ENCODE data around the gene HACL1.

The HACL1 gene

GRCh38 chr3:15601399-15602145, at the start of gene HACL1, which contains the start of gene BTD:
Gene HACL1, minus strand, starts transcription at chr3:15601569. Its CDS starts 106 bp downstream, at chr3:15601463.
Gene BTD, plus strand, starts transcription at chr3:15601745. Its CDS starts 33,695 bp downstream, at chr3:15635440.
- Mint-ChIP-seq H3K4me3 (peak within 1 kb of the TSS; percentile 100), H3K36me3 (ENCODE audit: low read depth) (peaks cover 40% of the 10 kb centered on the region), H3K27me3 (no peaks in the 10 kb centered on the region), H3K27ac (peak within 1 kb of the TSS; percentile 98), H3K4me1 (peaks cover 45% of the 10 kb centered on the region), H3K9me3 (peaks cover 7% of the 10 kb centered on the region)
- DNase-seq = peak; percentile 99
- ATAC-seq = peak; percentile 95

GRCh38 chr3:15649858-15650257, 48.5 kb upstream of the HACL1 start:
- ATAC-seq (no peak), DNase-seq (no peak)
- H3K27ac Mint-ChIP-seq = no peak overlapping the region
- peaks cover 50% of the 10 kb centered on the region for H3K4me1 Mint-ChIP-seq
- H3K4me3 Mint-ChIP-seq = no peak overlapping the region
- peaks cover 9% of the 10 kb centered on the region for H3K36me3 Mint-ChIP-seq (ENCODE audit: low read depth)
- H3K27me3 Mint-ChIP-seq = peaks cover 22% of the 10 kb centered on the region
- H3K9me3 Mint-ChIP-seq = peaks cover 8% of the 10 kb centered on the region

- peaks cover 8% of the 10 kb centered on the region for H3K9me3 Mint-ChIP-seq
- DNase-seq = no peak
- peaks cover 22% of the 10 kb centered on the region for H3K27me3 Mint-ChIP-seq
- peaks cover 50% of the 10 kb centered on the region for H3K4me1 Mint-ChIP-seq
- no peak overlapping the region for H3K27ac Mint-ChIP-seq
- ATAC-seq = no peak
- peaks cover 9% of the 10 kb centered on the region for H3K36me3 Mint-ChIP-seq (ENCODE audit: low read depth)
- no peak overlapping the region for H3K4me3 Mint-ChIP-seq
Observed at GRCh38 chr3:15649341-15649740, 48.0 kb upstream of the HACL1 start.

GRCh38 chr3:15647611-15648167, 46.3 kb upstream of the HACL1 start:
- ATAC-seq (peak; percentile 95), DNase-seq (peak; percentile 63)
- peaks cover 8% of the 10 kb centered on the region for H3K9me3 Mint-ChIP-seq
- H3K27ac Mint-ChIP-seq = peak overlapping the region; percentile 87
- peaks cover 19% of the 10 kb centered on the region for H3K27me3 Mint-ChIP-seq
- H3K4me1 Mint-ChIP-seq = peaks cover 50% of the 10 kb centered on the region
- peaks cover 12% of the 10 kb centered on the region for H3K36me3 Mint-ChIP-seq (ENCODE audit: low read depth)
- H3K4me3 Mint-ChIP-seq = peak overlapping the region; percentile 64

GRCh38 chr3:15646851-15647511, 45.6 kb upstream of the HACL1 start:
- Mint-ChIP-seq H3K27me3 (peaks cover 19% of the 10 kb centered on the region), H3K27ac (peak overlapping the region; percentile 87)
- peak; percentile 48 for ATAC-seq

GRCh38 chr3:15645740-15646501, 44.6 kb upstream of the HACL1 start:
- ATAC-seq = no peak
- Mint-ChIP-seq H3K36me3 (ENCODE audit: low read depth) (peaks cover 17% of the 10 kb centered on the region), H3K4me3 (no peak overlapping the region), H3K4me1 (peaks cover 56% of the 10 kb centered on the region), H3K27me3 (peaks cover 11% of the 10 kb centered on the region), H3K27ac (no peak overlapping the region), H3K9me3 (peaks cover 8% of the 10 kb centered on the region)
- no peak for DNase-seq

More at GRCh38 chr3:15646851-15647511, 45.6 kb upstream of the HACL1 start:
- H3K4me3 Mint-ChIP-seq = peak overlapping the region; percentile 64
- H3K9me3 Mint-ChIP-seq = peaks cover 8% of the 10 kb centered on the region
- H3K36me3 Mint-ChIP-seq (ENCODE audit: low read depth) = peaks cover 15% of the 10 kb centered on the region
- no peak for DNase-seq
- H3K4me1 Mint-ChIP-seq = peaks cover 50% of the 10 kb centered on the region

- peaks cover 5% of the 10 kb centered on the region for H3K27me3 Mint-ChIP-seq
- H3K27ac Mint-ChIP-seq = no peak overlapping the region
- no peak overlapping the region for H3K4me3 Mint-ChIP-seq
- H3K4me1 Mint-ChIP-seq = peaks cover 55% of the 10 kb centered on the region
- ATAC-seq (no peak), DNase-seq (no peak)
- H3K36me3 Mint-ChIP-seq (ENCODE audit: low read depth) = peaks cover 17% of the 10 kb centered on the region
- H3K9me3 Mint-ChIP-seq = peaks cover 8% of the 10 kb centered on the region
Observed at GRCh38 chr3:15645246-15645645, 43.9 kb upstream of the HACL1 start.

GRCh38 chr3:15638891-15639262, 37.5 kb upstream of the HACL1 start:
- Mint-ChIP-seq H3K9me3 (no peaks in the 10 kb centered on the region), H3K4me3 (no peak overlapping the region), H3K27ac (no peak overlapping the region), H3K4me1 (peaks cover 65% of the 10 kb centered on the region), H3K36me3 (ENCODE audit: low read depth) (peaks cover 10% of the 10 kb centered on the region), H3K27me3 (no peaks in the 10 kb centered on the region)
- DNase-seq (no peak), ATAC-seq (peak; percentile 22)

GRCh38 chr3:15638193-15638890, 37.0 kb upstream of the HACL1 start:
- no peak for DNase-seq
- Mint-ChIP-seq H3K36me3 (ENCODE audit: low read depth) (peaks cover 10% of the 10 kb centered on the region), H3K4me1 (peaks cover 70% of the 10 kb centered on the region), H3K4me3 (peak overlapping the region; percentile 10), H3K9me3 (no peaks in the 10 kb centered on the region), H3K27ac (peak overlapping the region; percentile 89), H3K27me3 (no peaks in the 10 kb centered on the region)
- ATAC-seq = peak; percentile 4

- H3K9me3 Mint-ChIP-seq = no peaks in the 10 kb centered on the region
- DNase-seq = peak; percentile 48
- H3K4me3 Mint-ChIP-seq = peak overlapping the region; percentile 13
- peak overlapping the region; percentile 89 for H3K27ac Mint-ChIP-seq
- H3K4me1 Mint-ChIP-seq = peaks cover 77% of the 10 kb centered on the region
- peaks cover 8% of the 10 kb centered on the region for H3K36me3 Mint-ChIP-seq (ENCODE audit: low read depth)
- H3K27me3 Mint-ChIP-seq = no peaks in the 10 kb centered on the region
- ATAC-seq = peak; percentile 79
Observed at GRCh38 chr3:15637131-15637951, 36.0 kb upstream of the HACL1 start.

- Mint-ChIP-seq H3K27ac (peak overlapping the region; percentile 89), H3K9me3 (no peaks in the 10 kb centered on the region), H3K36me3 (ENCODE audit: low read depth) (peaks cover 2% of the 10 kb centered on the region), H3K4me1 (peaks cover 85% of the 10 kb centered on the region), H3K4me3 (peak overlapping the region; percentile 69), H3K27me3 (no peaks in the 10 kb centered on the region)
- ATAC-seq (peak; percentile 75), DNase-seq (peak; percentile 54)
Observed at GRCh38 chr3:15636028-15636709, 34.8 kb upstream of the HACL1 start.

GRCh38 chr3:15635121-15635661, 33.8 kb upstream of the HACL1 start:
- ATAC-seq = no peak
- no peak for DNase-seq
- H3K4me1 Mint-ChIP-seq = peaks cover 91% of the 10 kb centered on the region
- H3K4me3 Mint-ChIP-seq = no peak overlapping the region
- H3K36me3 Mint-ChIP-seq (ENCODE audit: low read depth) = peaks cover 2% of the 10 kb centered on the region
- H3K27ac Mint-ChIP-seq = peak overlapping the region; percentile 89
- no peaks in the 10 kb centered on the region for H3K9me3 Mint-ChIP-seq
- no peaks in the 10 kb centered on the region for H3K27me3 Mint-ChIP-seq
